ENCODE data around the gene B3GALT5. TPM values are rescaled to one million over a fixed set of nuclear protein-coding genes. Genes with fewer than 3 reads are reported as not detected.

The B3GALT5 gene
- total RNA-seq, 1 experiment from 2014 or later, result 1.5 TPM

- intact Hi-C loops (cut with micrococcal nuclease), result no loop called here
- Histone ChIP-seq H3K4me2 (ENCODE audit: low read length) (no peak overlapping the region), H3K36me3 (ENCODE audit: low read depth, low read length) (no peaks in the 10 kb centered on the region), H3K27me3 (ENCODE audit: low read length) (no peaks in the 10 kb centered on the region), H2AFZ (ENCODE audit: low read length) (no peak overlapping the region), H3K9ac (ENCODE audit: low read length) (no peak overlapping the region), H3K4me1 (ENCODE audit: insufficient read depth, low read length) (peaks cover 10% of the 10 kb centered on the region), H3K27ac (ENCODE audit: low read length) (no peak overlapping the region), H4K20me1 (ENCODE audit: low read length) (no peaks in the 10 kb centered on the region), H3K79me2 (ENCODE audit: low read length) (no peaks in the 10 kb centered on the region), H3K9me2 (replicated peaks; ENCODE audit: low read length) (no peaks in the 10 kb centered on the region), H3K4me3 (ENCODE audit: low read length) (no peak overlapping the region), H3K9me3 (ENCODE audit: low read length) (no peaks in the 10 kb centered on the region), H3F3A (ENCODE audit: low read length, unreplicated experiment) (no peaks in the 10 kb centered on the region)
- no TSS peak for BruUV-seq (replicated peaks)
- ChIA-PET POLR2A (ENCODE audit: unreplicated experiment) (no interaction called here), CTCF (no interaction called here)
- no peak for DNase-seq
- TF ChIP-seq CTCF (conservative IDR thresholded peaks at IDR 0.05; ENCODE audit: low read depth, low read length) (no peak), EZH2 (IDR thresholded peaks at IDR 0.05; ENCODE audit: low read length, unreplicated experiment) (no peak), EZH2phosphoT487 (IDR thresholded peaks at IDR 0.05; ENCODE audit: borderline replicate concordance, low read length) (no peak)
- no peak for ATAC-seq
Measured at GRCh38 chr21:39656209-39656608, 43.5 kb downstream of the B3GALT5 start.

GRCh38 chr21:39657091-39657689 lies 44.5 kb downstream of the B3GALT5 start:
- Histone ChIP-seq H3K9me2 (replicated peaks; ENCODE audit: low read length) (no peaks in the 10 kb centered on the region), H2AFZ (ENCODE audit: low read length) (no peak overlapping the region), H3K36me3 (ENCODE audit: low read depth, low read length) (no peaks in the 10 kb centered on the region), H3K4me3 (ENCODE audit: low read length) (no peak overlapping the region), H3K4me2 (ENCODE audit: low read length) (no peak overlapping the region), H3K79me2 (ENCODE audit: low read length) (no peaks in the 10 kb centered on the region), H3K9me3 (ENCODE audit: low read length) (no peaks in the 10 kb centered on the region), H3K4me1 (ENCODE audit: insufficient read depth, low read length) (peaks cover 10% of the 10 kb centered on the region), H3K27me3 (ENCODE audit: low read length) (no peaks in the 10 kb centered on the region), H3F3A (ENCODE audit: low read length, unreplicated experiment) (no peaks in the 10 kb centered on the region), H4K20me1 (ENCODE audit: low read length) (no peaks in the 10 kb centered on the region), H3K9ac (ENCODE audit: low read length) (no peak overlapping the region), H3K27ac (ENCODE audit: low read length) (no peak overlapping the region)
- intact Hi-C loops (cut with micrococcal nuclease), result no loop called here
- TF ChIP-seq EZH2 (IDR thresholded peaks at IDR 0.05; ENCODE audit: low read length, unreplicated experiment) (no peak), CTCF (conservative IDR thresholded peaks at IDR 0.05; ENCODE audit: low read depth, low read length) (no peak), EZH2phosphoT487 (IDR thresholded peaks at IDR 0.05; ENCODE audit: borderline replicate concordance, low read length) (no peak)
- ATAC-seq (no peak), DNase-seq (no peak)
- ChIA-PET POLR2A (ENCODE audit: unreplicated experiment) (no interaction called here), CTCF (no interaction called here)
- BruUV-seq (replicated peaks), result no TSS peak

GRCh38 chr21:39658066-39658465 lies 45.3 kb downstream of the B3GALT5 start:
- POLR2A ChIA-PET (ENCODE audit: unreplicated experiment), result no interaction called here
- no TSS peak for BruUV-seq (replicated peaks)

More at GRCh38 chr21:39658066-39658465, 45.3 kb downstream of the B3GALT5 start:
- DNase-seq (no peak), ATAC-seq (no peak)
- no peaks in the 10 kb centered on the region for H3F3A ChIP-seq (ENCODE audit: low read length, unreplicated experiment)
- no peaks in the 10 kb centered on the region for H3K9me3 ChIP-seq (ENCODE audit: low read length)
- H3K27me3 ChIP-seq (ENCODE audit: low read length), result no peaks in the 10 kb centered on the region
- no peaks in the 10 kb centered on the region for H4K20me1 ChIP-seq (ENCODE audit: low read length)
- no peaks in the 10 kb centered on the region for H3K79me2 ChIP-seq (ENCODE audit: low read length)
- TF ChIP-seq EZH2phosphoT487 (IDR thresholded peaks at IDR 0.05; ENCODE audit: borderline replicate concordance, low read length) (no peak), CTCF (conservative IDR thresholded peaks at IDR 0.05; ENCODE audit: low read depth, low read length) (no peak), EZH2 (IDR thresholded peaks at IDR 0.05; ENCODE audit: low read length, unreplicated experiment) (no peak)
- H3K36me3 ChIP-seq (ENCODE audit: low read depth, low read length), result no peaks in the 10 kb centered on the region
- intact Hi-C loops (cut with micrococcal nuclease), result no loop called here
- H2AFZ ChIP-seq (ENCODE audit: low read length), result no peak overlapping the region
- H3K9me2 ChIP-seq (replicated peaks; ENCODE audit: low read length), result no peaks in the 10 kb centered on the region
- peaks cover 10% of the 10 kb centered on the region for H3K4me1 ChIP-seq (ENCODE audit: insufficient read depth, low read length)
- no peak overlapping the region for H3K27ac ChIP-seq (ENCODE audit: low read length)
- H3K4me3 ChIP-seq (ENCODE audit: low read length), result no peak overlapping the region
- H3K4me2 ChIP-seq (ENCODE audit: low read length), result no peak overlapping the region
- CTCF ChIA-PET, result no interaction called here
- H3K9ac ChIP-seq (ENCODE audit: low read length), result no peak overlapping the region

Measured in PC-3 (cell line).